Measurements from ENCODE around the gene CCHCR1.

Gene CCHCR1

GRCh38 chr6:31107052-31107451 is 50.5 kb downstream of the CCHCR1 start:
- no peak for DNase-seq (ENCODE audit: low spot score)

GRCh38 chr6:31103136-31103535 is 54.5 kb downstream of the CCHCR1 start:
- DNase-seq (ENCODE audit: low spot score), result no peak

DNA sequence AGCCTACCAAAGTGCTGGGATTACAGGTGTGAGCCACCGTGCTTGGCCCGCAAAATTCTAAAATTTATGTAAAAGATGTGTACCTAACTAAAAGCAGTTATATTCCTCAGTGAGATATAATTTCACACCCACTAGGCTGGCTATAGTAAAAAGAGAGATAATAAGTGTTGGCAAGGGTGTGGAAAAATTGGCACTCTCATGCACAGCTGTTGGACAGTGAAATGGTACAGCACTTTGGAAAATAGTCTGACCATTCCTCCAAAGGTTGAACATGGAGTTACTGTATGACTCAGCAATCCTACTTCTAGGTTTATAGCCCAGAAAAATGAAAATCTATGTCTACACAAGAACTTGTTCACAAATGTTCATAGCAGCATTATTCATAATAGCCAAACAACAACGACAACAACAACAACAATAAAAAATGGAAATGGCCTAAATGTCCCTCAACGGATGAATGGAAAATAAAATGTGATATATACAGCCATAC is 59.1 kb downstream of the CCHCR1 start:
- DNase-seq (ENCODE audit: low spot score), result no peak

- no peak for DNase-seq (ENCODE audit: low spot score)
Measured at GRCh38 chr6:31096656-31097055, 60.9 kb downstream of the CCHCR1 start.

DNA sequence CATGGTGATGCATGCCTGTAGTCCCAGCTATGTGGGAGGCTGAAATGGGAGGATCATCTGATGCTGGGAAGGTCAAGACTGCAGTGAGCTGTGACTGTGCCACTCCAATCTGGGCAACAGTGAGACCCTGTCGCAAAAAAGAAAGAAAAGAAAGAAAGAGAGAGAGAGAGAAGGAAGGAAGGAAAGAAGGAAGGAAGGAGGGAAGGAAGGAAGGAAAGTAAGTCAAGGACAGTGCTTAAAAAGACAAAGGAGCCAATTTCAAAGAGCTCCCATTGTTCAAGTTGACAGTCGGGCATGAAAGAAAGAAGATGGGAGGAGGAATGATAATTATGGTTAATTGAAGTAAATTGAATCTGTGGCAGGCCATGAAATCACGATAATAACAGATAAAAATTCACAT is 61.4 kb downstream of the CCHCR1 start:
- DNase-seq (ENCODE audit: low spot score), result no peak

- DNase-seq (ENCODE audit: low spot score), result no peak
Measured at GRCh38 chr6:31094389-31094881, 63.2 kb downstream of the CCHCR1 start.

DNA sequence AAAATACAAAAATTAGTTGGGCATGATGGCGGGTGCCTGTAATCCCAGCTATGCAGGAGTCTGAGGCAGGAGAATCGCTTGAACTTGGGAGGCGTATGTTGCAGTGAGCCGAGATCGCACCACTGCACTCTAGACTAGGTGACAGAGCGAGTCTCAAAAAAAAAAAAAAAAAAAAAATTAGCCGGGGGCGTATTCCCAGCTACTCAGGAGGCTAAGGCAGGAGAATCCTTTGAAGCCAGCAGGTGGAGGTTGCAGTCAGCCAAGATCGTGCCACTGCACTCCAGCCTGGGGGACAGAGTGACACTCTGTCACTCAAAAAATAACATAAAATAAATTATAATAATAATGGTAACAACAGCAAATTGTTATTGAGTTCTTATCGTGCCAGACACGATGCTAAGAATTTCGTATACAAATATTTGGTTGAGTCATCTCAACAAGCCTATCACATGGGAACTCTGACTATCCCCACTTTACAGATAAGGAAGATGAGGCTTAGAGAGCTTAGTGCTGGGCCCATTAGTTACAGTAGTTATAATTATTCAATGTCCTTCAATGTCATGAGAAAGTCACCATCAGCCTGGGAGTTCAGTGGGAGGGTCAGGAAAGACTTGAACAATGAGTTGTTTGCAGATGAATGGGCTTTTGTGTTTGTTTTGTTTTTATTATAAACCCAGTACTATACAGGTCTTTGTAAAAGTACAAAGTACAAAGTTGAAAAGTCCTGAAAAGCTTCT is 64.7 kb downstream of the CCHCR1 start:
- DNase-seq (ENCODE audit: low spot score), result no peak

Data from hepatic stellate cell (primary cell).